Thyroid gland (tissue), 4 donors: Measurements from ENCODE around the gene FRMPD2.
"Not testable (repeated sequence)": the region's sequence is repeated elsewhere in the genome, so short reads cannot be mapped to it uniquely, and the experiment has no call there.

Experiments
- POLR2A ChIP-seq, 2 donors: fragments of 450-650 bp; IDR thresholded peaks; one replicate each; pipeline ENCODE4 v1.6.1; 2017; ENCODE audit warnings: antibody characterized with exemption in 2 of 2, mild to moderate bottlenecking in 2 of 2, moderate library complexity in 1 of 2
- TF ChIP-seq, protein P1 (sequence below), 6 experiments: fragments of 200-600 bp in 3 of 6; fragments of 450-650 bp in 3 of 6; sonication (generic) in 3 of 6; IDR thresholded peaks; one replicate each; pipeline ENCODE4 v1.5.1; 2016 to 2019; ENCODE audit warnings: antibody characterized with exemption in 6 of 6, mild to moderate bottlenecking in 2 of 6, inconsistent platforms in 1 of 6, moderate library complexity in 1 of 6

DNA sequence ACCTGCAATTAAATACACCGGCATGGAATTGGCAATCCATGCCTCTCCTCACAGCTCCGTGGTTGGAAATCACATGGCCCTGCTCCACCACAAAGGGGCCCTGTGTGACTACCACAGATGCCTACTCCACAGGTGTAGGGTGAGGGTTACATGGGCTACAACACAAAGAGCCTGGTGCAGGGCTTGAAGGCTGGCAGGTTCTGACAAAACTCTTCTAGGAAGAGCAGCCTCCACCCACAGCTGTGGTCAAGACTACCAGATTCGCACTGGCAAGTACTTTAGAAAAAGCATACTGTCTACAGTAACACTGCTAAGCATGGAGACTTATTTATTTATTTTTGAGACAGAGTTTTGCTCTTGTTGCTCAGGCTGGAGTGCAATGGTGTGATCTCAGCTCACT, 126.9 kb downstream of the FRMPD2 start:
- TF ChIP-seq, protein P1, sequence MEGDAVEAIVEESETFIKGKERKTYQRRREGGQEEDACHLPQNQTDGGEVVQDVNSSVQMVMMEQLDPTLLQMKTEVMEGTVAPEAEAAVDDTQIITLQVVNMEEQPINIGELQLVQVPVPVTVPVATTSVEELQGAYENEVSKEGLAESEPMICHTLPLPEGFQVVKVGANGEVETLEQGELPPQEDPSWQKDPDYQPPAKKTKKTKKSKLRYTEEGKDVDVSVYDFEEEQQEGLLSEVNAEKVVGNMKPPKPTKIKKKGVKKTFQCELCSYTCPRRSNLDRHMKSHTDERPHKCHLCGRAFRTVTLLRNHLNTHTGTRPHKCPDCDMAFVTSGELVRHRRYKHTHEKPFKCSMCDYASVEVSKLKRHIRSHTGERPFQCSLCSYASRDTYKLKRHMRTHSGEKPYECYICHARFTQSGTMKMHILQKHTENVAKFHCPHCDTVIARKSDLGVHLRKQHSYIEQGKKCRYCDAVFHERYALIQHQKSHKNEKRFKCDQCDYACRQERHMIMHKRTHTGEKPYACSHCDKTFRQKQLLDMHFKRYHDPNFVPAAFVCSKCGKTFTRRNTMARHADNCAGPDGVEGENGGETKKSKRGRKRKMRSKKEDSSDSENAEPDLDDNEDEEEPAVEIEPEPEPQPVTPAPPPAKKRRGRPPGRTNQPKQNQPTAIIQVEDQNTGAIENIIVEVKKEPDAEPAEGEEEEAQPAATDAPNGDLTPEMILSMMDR (IDR thresholded peaks at IDR 0.05), result not testable (repeated sequence)
- not testable (repeated sequence) for TF ChIP-seq POLR2A (IDR thresholded peaks at IDR 0.05)
